Measurements from ENCODE around the gene C3AR1.

GRCh38 chr12:8093291-8093690, 27.1 kb upstream of the C3AR1 start:
- TF ChIP-seq CTCF (IDR thresholded peaks at IDR 0.05; ENCODE audit: insufficient read depth, low read depth, low read length): no peak
- no peak for TF ChIP-seq EZH2 (IDR thresholded peaks at IDR 0.05; ENCODE audit: insufficient read depth, low read length)

All from astrocyte (in vitro differentiated cells and primary cell).